BE2C (cell line): ENCODE results near the gene CDHR3.

Experiments
- DNase-seq: peaks from one replicate; pipeline ENCODE4 v3.0.0-alpha.2; 2020
- H3K27me3 ChIP-seq: fragments of 250-450 bp; sonication (Bioruptor Pico); 2 replicates; pipeline ENCODE4 v1.5.1; 2020; ENCODE audit warnings: mild to moderate bottlenecking
- H3K36me3 ChIP-seq: fragments of 250-450 bp; sonication (Bioruptor Pico); 2 replicates; pipeline ENCODE4 v1.5.1; 2020; ENCODE audit warnings: mild to moderate bottlenecking
- H3K4me1 ChIP-seq: fragments of 250-450 bp; sonication (Bioruptor Pico); 2 replicates; pipeline ENCODE4 v1.5.1; 2020
- H3K4me3 ChIP-seq: 2 replicates; pipeline ENCODE4 v1.5.1; 2011; ENCODE audit warnings: low read depth, low read length
- H3K9me3 ChIP-seq: fragments of 250-450 bp; sonication (Bioruptor Pico); 2 replicates; pipeline ENCODE4 v1.5.1; 2020
- CTCF ChIP-seq: IDR thresholded peaks from 2 replicates; pipeline ENCODE4 v1.5.1; 2012; ENCODE audit warnings: mild to moderate bottlenecking, low read depth, low read length

Gene CDHR3

GRCh38 chr7:106070201-106070551, 107.1 kb downstream of the CDHR3 start:
- DNase-seq = no peak

GRCh38 chr7:106070567-106071254, 107.6 kb downstream of the CDHR3 start:
- H3K4me1 ChIP-seq = peaks cover 1% of the 10 kb centered on the region
- DNase-seq = no peak

More at GRCh38 chr7:106070201-106070551, 107.1 kb downstream of the CDHR3 start:
- Histone ChIP-seq H3K9me3 (no peaks in the 10 kb centered on the region), H3K36me3 (no peaks in the 10 kb centered on the region), H3K4me3 (no peak overlapping the region), H3K4me1 (peaks cover 6% of the 10 kb centered on the region), H3K27me3 (no peaks in the 10 kb centered on the region)
- no peak for TF ChIP-seq CTCF

GRCh38 chr7:106071356-106071998, 108.4 kb downstream of the CDHR3 start:
- H3K9me3 ChIP-seq = no peaks in the 10 kb centered on the region
- H3K4me1 ChIP-seq = no peaks in the 10 kb centered on the region
- no peaks in the 10 kb centered on the region for H3K27me3 ChIP-seq
- TF ChIP-seq CTCF = no peak
- no peaks in the 10 kb centered on the region for H3K36me3 ChIP-seq
- DNase-seq = no peak
- no peak overlapping the region for H3K4me3 ChIP-seq

More at GRCh38 chr7:106070567-106071254, 107.6 kb downstream of the CDHR3 start:
- no peaks in the 10 kb centered on the region for H3K9me3 ChIP-seq
- no peak overlapping the region for H3K4me3 ChIP-seq
- no peaks in the 10 kb centered on the region for H3K36me3 ChIP-seq
- no peak for TF ChIP-seq CTCF
- H3K27me3 ChIP-seq = no peaks in the 10 kb centered on the region

GRCh38 chr7:106071999-106072714, 109.1 kb downstream of the CDHR3 start:
- no peaks in the 10 kb centered on the region for H3K4me1 ChIP-seq
- no peaks in the 10 kb centered on the region for H3K9me3 ChIP-seq
- no peaks in the 10 kb centered on the region for H3K27me3 ChIP-seq
- no peaks in the 10 kb centered on the region for H3K36me3 ChIP-seq
- no peak for DNase-seq
- H3K4me3 ChIP-seq = no peak overlapping the region
- TF ChIP-seq CTCF = no peak

- TF ChIP-seq CTCF = no peak
- H3K4me3 ChIP-seq = no peak overlapping the region
- no peaks in the 10 kb centered on the region for H3K36me3 ChIP-seq
- no peaks in the 10 kb centered on the region for H3K27me3 ChIP-seq
- no peak for DNase-seq
- H3K9me3 ChIP-seq = no peaks in the 10 kb centered on the region
- H3K4me1 ChIP-seq = no peaks in the 10 kb centered on the region
Measured at GRCh38 chr7:106072715-106073091, 109.6 kb downstream of the CDHR3 start.

- no peak for DNase-seq
- Histone ChIP-seq H3K36me3 (no peaks in the 10 kb centered on the region), H3K4me1 (no peaks in the 10 kb centered on the region), H3K9me3 (no peaks in the 10 kb centered on the region), H3K27me3 (no peaks in the 10 kb centered on the region), H3K4me3 (no peak overlapping the region)
- no peak for TF ChIP-seq CTCF
Measured at GRCh38 chr7:106073701-106074100, 110.6 kb downstream of the CDHR3 start.
